IMR-90 (cell line): ENCODE results near the gene ADAMTSL2. TPM values are rescaled to one million over a fixed set of nuclear protein-coding genes. Genes with fewer than 3 reads are reported as not detected.
A peak's percentile ranks its signal among the peaks of the same experiment; 100 is the strongest.

Experiments
- ATAC-seq: fragments of 200-7000 bp; cut with Tn5 transposase; 2 replicates; pipeline ENCODE4 v1.9.1; 2020; ENCODE audit warnings: low read depth, mild to moderate bottlenecking, moderate library complexity
- BruUV-seq: library from RNA; stranded (reverse); fragments of 400-500 nt; replicated peaks from 2 replicates; lab custom pipeline; 2021; lab: Mats Ljungman, UMichigan
- CTCF ChIA-PET: fragments of 300-600 bp; formaldehyde crosslinking; extraction: SDS; loops from one replicate; lab custom pipeline; 2021; ENCODE audit warnings: antibody characterized with exemption; lab: Yijun Ruan, JAX
- POLR2A ChIA-PET: fragments of 300-600 bp; sonication (Branson Sonifier 250); formaldehyde crosslinking; loops from one replicate; lab custom pipeline; 2022; ENCODE audit warnings: antibody characterized with exemption; ENCODE audit not compliant: unreplicated experiment; lab: Charles Lee
- DNase-seq: peaks from one replicate; pipeline ENCODE4 v3.0.0; 2013
- H2AFZ ChIP-seq: replicated peaks from 2 replicates; pipeline ENCODE3; 2013; ENCODE audit warnings: low read length, mild to moderate bottlenecking; ENCODE audit not compliant: poor library complexity
- H2AK5ac ChIP-seq: 2 replicates; pipeline ENCODE4 v1.6.1; 2013; ENCODE audit warnings: low read depth, low read length, inconsistent platforms
- H2AK9ac ChIP-seq: replicated peaks from 2 replicates; pipeline ENCODE3; 2013; ENCODE audit warnings: mild to moderate bottlenecking, low read depth, low read length, moderate library complexity; ENCODE audit not compliant: poor library complexity
- H2BK120ac ChIP-seq: 2 replicates; pipeline ENCODE4 v1.6.1; 2013; ENCODE audit warnings: low read depth, low read length, inconsistent platforms
- H2BK15ac ChIP-seq: 3 replicates; pipeline ENCODE4 v1.6.1; 2013; ENCODE audit warnings: low read depth, low read length, inconsistent platforms
- H2BK20ac ChIP-seq: 2 replicates; pipeline ENCODE4 v1.6.1; 2013; ENCODE audit warnings: low read depth, mild to moderate bottlenecking, inconsistent platforms, low read length, moderate library complexity
- H2BK5ac ChIP-seq: 2 replicates; pipeline ENCODE4 v1.6.1; 2013; ENCODE audit warnings: mild to moderate bottlenecking, low read depth, low read length, inconsistent platforms; ENCODE audit not compliant: poor library complexity, severe bottlenecking
- H3K14ac ChIP-seq: replicated peaks from 2 replicates; pipeline ENCODE4 v1.6.1; 2013; ENCODE audit warnings: low read depth, low read length, inconsistent platforms
- H3K18ac ChIP-seq: 2 replicates; pipeline ENCODE4 v1.6.1; 2013; ENCODE audit warnings: low read depth, low read length, control low read depth
- H3K23ac ChIP-seq: 2 replicates; pipeline ENCODE4 v1.6.1; 2013; ENCODE audit warnings: low read depth, low read length, inconsistent platforms
- H3K27ac ChIP-seq: 2 replicates; pipeline ENCODE4 v1.5.1; 2013; ENCODE audit warnings: mild to moderate bottlenecking, control low read depth, low read length; ENCODE audit not compliant: insufficient read depth
- H3K27me3 ChIP-seq: 2 replicates; pipeline ENCODE4 v1.6.1; 2013; ENCODE audit warnings: low read length; ENCODE audit not compliant: control insufficient read depth, insufficient read depth
- H3K36me3 ChIP-seq: 2 replicates; pipeline ENCODE4 v1.6.1; 2013; ENCODE audit warnings: low read length, mixed read lengths; ENCODE audit not compliant: control insufficient read depth, insufficient read depth
- H3K4ac ChIP-seq: 2 replicates; pipeline ENCODE4 v1.6.1; 2013; ENCODE audit warnings: low read depth, low read length, inconsistent platforms
- H3K4me1 ChIP-seq: 2 replicates; pipeline ENCODE4 v1.6.1; 2013; ENCODE audit warnings: low read length, mixed read lengths; ENCODE audit not compliant: control insufficient read depth, insufficient read depth
- H3K4me2 ChIP-seq: 2 replicates; pipeline ENCODE4 v1.6.1; 2013; ENCODE audit warnings: low read depth, mild to moderate bottlenecking, control low read depth, low read length, moderate library complexity
- H3K4me3 ChIP-seq: 2 replicates; pipeline ENCODE4 v1.5.1; 2013; ENCODE audit warnings: low read depth, mild to moderate bottlenecking, control low read depth, low read length, moderate library complexity; ENCODE audit not compliant: insufficient read depth
- H3K56ac ChIP-seq: 2 replicates; pipeline ENCODE4 v1.6.1; 2013; ENCODE audit warnings: low read length, inconsistent platforms; ENCODE audit not compliant: insufficient read depth; ENCODE audit errors: extremely low read depth
- H3K79me1 ChIP-seq, 2 experiments: 2 replicates each; pipeline ENCODE4 v1.6.1; 2013; ENCODE audit warnings: low read length in 2 of 2, inconsistent platforms in 1 of 2, low read depth in 1 of 2
- H3K9ac ChIP-seq: 2 replicates; pipeline ENCODE4 v1.6.1; 2013; ENCODE audit warnings: low read depth, low read length, control low read depth
- H3K9me1 ChIP-seq: 2 replicates; pipeline ENCODE4 v1.6.1; 2013; ENCODE audit warnings: low read length, inconsistent platforms; ENCODE audit not compliant: insufficient read depth
- H3K9me3 ChIP-seq: 2 replicates; pipeline ENCODE4 v1.6.1; 2013; ENCODE audit warnings: low read length; ENCODE audit not compliant: control insufficient read depth, insufficient read depth
- H4K20me1 ChIP-seq: 2 replicates; pipeline ENCODE4 v1.6.1; 2013; ENCODE audit warnings: low read length, inconsistent platforms; ENCODE audit not compliant: insufficient read depth
- H4K5ac ChIP-seq: 2 replicates; pipeline ENCODE4 v1.6.1; 2013; ENCODE audit warnings: mild to moderate bottlenecking, low read depth, low read length, control low read depth
- H4K8ac ChIP-seq, 2 experiments: 2 replicates each; pipeline ENCODE4 v1.6.1; 2013; ENCODE audit warnings: low read depth in 2 of 2, low read length in 2 of 2, control low read depth in 1 of 2, inconsistent platforms in 1 of 2
- H4K91ac ChIP-seq: 2 replicates; pipeline ENCODE4 v1.6.1; 2013; ENCODE audit warnings: low read depth, low read length, inconsistent platforms; ENCODE audit not compliant: insufficient read depth
- BHLHE40 ChIP-seq: fragments of 150-350 bp; IDR thresholded peaks from 2 replicates; pipeline ENCODE4 v1.6.1; 2016; ENCODE audit warnings: mild to moderate bottlenecking, low read depth, low read length
- CEBPB ChIP-seq: IDR thresholded peaks from 2 replicates; pipeline ENCODE4 v1.6.1; 2012; ENCODE audit warnings: low read depth, low read length, improper control_type of control experiment
- CHD1 ChIP-seq: IDR thresholded peaks from 2 replicates; pipeline ENCODE4 v1.6.1; 2012; ENCODE audit warnings: low read depth, low read length, improper control_type of control experiment
- FOS ChIP-seq: fragments of 150-350 bp; IDR thresholded peaks from 2 replicates; pipeline ENCODE4 v1.6.1; 2016; ENCODE audit warnings: low read depth, low read length
- MAZ ChIP-seq: IDR thresholded peaks from 2 replicates; pipeline ENCODE4 v1.6.1; 2012; ENCODE audit warnings: low read depth, mild to moderate bottlenecking, low read length, improper control_type of control experiment, moderate library complexity, borderline replicate concordance
- MXI1 ChIP-seq: IDR thresholded peaks from 2 replicates; pipeline ENCODE4 v1.6.1; 2012; ENCODE audit warnings: low read depth, mild to moderate bottlenecking, low read length, moderate library complexity, borderline replicate concordance
- NFE2L2 ChIP-seq: fragments of 150-350 bp; IDR thresholded peaks from 2 replicates; pipeline ENCODE4 v1.6.1; 2016; ENCODE audit warnings: low read depth, mild to moderate bottlenecking, low read length
- RAD21 ChIP-seq: IDR thresholded peaks from 2 replicates; pipeline ENCODE4 v1.6.1; 2012; ENCODE audit warnings: low read length, improper control_type of control experiment
- RCOR1 ChIP-seq: IDR thresholded peaks from 2 replicates; pipeline ENCODE4 v1.6.1; 2012; ENCODE audit warnings: mild to moderate bottlenecking, low read length, improper control_type of control experiment; ENCODE audit not compliant: insufficient replicate concordance
- RFX5 ChIP-seq: IDR thresholded peaks from 2 replicates; pipeline ENCODE4 v1.8.0; 2012; ENCODE audit warnings: low read depth, mild to moderate bottlenecking, low read length, moderate library complexity
- WGBS, 2 experiments: methylation state at CpG; one replicate each; pipeline versions ENCODE4 v1.1.5 to v1.1.7; 2013; ENCODE audit warnings: missing lambda C conversion rate in 2 of 2; ENCODE audit not compliant: insufficient read length in 1 of 2; ENCODE audit errors: extremely low coverage in 2 of 2; 5-methylcytosine and 5-hydroxymethylcytosine counted together
- dilution Hi-C: fragments of 300-500 bp; cut with HindIII; formaldehyde crosslinking; loops from one replicate; pipeline ENCODE4 v1.14.3; 2018; ENCODE audit warnings: low sequenced_read_pairs; ENCODE audit not compliant: unreplicated experiment
- in situ Hi-C: fragments of 300-500 bp; cut with MboI; formaldehyde crosslinking; loops from 3 replicates; pipeline ENCODE4 v1.14.3; 2019; ENCODE audit warnings: low sequenced_read_pairs, inconsistent platforms, mixed read lengths
- intact Hi-C: fragments of 100-400 bp; cut with micrococcal nuclease; formaldehyde crosslinking; loops from 2 replicates; pipeline ENCODE4 v1.10.0; 2022
- polyA plus RNA-seq, 3 experiments: library from polyadenylated mRNA; depleted of rRNA; stranded (reverse); fragments of >200 nt; gene quantifications; 2 replicates each; pipeline ENCODE4 v1.2.3, GENCODE V29; 2012; ENCODE audit warnings: low replicate concordance in 1 of 3
- total RNA-seq: library from RNA; depleted of rRNA; stranded (reverse); fragments of >200 nt; gene quantifications from 2 replicates; pipeline ENCODE4 v1.2.3, GENCODE V29; 2012
- TF ChIP-seq, protein P1 (sequence below): conservative IDR thresholded peaks from 2 replicates; pipeline ENCODE4 v1.5.1; 2012; ENCODE audit warnings: mild to moderate bottlenecking, low read depth, low read length, improper control_type of control experiment
- TF ChIP-seq, protein P2 (sequence below): fragments of 150-350 bp; IDR thresholded peaks from 2 replicates; pipeline ENCODE4 v1.6.1; 2016; ENCODE audit warnings: low read depth, mild to moderate bottlenecking, low read length, moderate library complexity, borderline replicate concordance
- TF ChIP-seq, protein P3 (sequence below): fragments of 150-350 bp; IDR thresholded peaks from 2 replicates; pipeline ENCODE4 v1.6.1; 2017; ENCODE audit warnings: mild to moderate bottlenecking, antibody characterized with exemption, low read length, low read depth

The ADAMTSL2 gene
- total and polyA plus RNA-seq, 2 of the 4 experiments (the other 2 are of a cell fraction): not detected

DNA sequence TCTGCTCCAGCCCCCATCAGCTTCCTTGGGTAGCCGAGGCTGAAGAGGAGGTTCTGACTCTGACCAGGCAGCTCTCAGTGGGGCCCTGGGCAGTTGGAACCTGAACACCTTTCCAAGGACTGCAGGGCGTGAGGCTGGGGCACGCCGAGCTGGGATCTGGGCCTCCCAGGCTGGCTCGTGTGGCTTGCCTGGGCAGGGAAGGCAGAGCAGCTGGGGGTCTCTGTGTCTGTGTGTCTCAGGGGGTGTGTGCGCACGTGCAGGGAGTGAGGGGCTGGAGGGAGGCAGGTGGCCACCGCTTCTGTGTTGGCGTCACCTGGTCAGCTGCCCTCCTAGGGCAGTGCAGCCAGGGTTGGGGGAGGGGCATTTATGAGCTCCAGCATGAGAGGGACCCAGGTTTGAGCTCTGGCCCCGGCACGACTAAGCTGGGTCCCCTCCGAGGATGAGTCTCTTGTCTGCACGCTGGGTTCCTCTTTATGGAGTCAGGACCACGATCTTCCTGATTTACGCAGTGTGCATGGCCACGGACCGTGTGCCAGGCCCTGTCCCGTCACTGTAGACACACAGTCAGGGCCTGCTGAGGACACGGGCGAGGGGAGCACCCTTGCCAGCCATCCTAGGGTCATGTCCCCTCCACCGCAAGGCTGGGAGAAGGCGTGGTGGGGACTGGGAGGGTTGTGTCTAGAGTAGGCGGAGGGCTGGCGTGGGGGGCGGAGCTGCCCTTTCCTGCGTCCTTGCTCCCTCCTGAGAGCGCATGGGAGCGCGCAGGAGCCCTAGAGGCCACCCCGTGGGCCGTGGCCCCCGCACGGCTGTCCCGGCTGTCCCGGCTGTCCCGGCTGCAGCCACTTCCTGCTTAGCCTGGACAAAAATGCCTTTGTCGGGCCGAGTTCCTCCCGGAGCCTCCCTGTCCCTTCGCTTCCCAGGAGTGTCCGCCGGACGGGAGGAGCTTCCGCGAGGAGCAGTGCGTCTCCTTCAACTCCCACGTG, 4.6 kb downstream of the ADAMTSL2 start:
- Histone ChIP-seq H2AK5ac (no peak overlapping the region), H3K4ac (no peak overlapping the region), H3K4me1 (peaks cover 1% of the 10 kb centered on the region; the same call in 1 of the 2 replicates), H2BK5ac (no peak overlapping the region), H2AK9ac (peak overlapping the region; percentile 5), H2AFZ (peak overlapping the region; percentile 72), H2BK120ac (no peak overlapping the region), H3K9me3 (no peaks in the 10 kb centered on the region), H3K4me2 (no peak overlapping the region), H3K79me1 (no peaks in the 10 kb centered on the region), H3K27me3 (peaks cover 46% of the 10 kb centered on the region), H3K27ac (no peak overlapping the region), H2BK15ac (no peak overlapping the region), H4K8ac (no peak overlapping the region), H4K20me1 (0 out of 2 replicates have a peak, but pooled peaks cover under 1% of the 10 kb centered on the region), H3K23ac (no peak overlapping the region), H4K91ac (no peak overlapping the region), H2BK20ac (no peak overlapping the region), H3K9me1 (no peaks in the 10 kb centered on the region), H3K9ac (no peak overlapping the region), H4K5ac (no peak overlapping the region), H3K36me3 (no peaks in the 10 kb centered on the region), H3K56ac (no peak overlapping the region), H3K4me3 (no peak overlapping the region), H3K18ac (no peak overlapping the region), H3K14ac (no peak overlapping the region)
- in situ Hi-C loops (loop anchor here (10.0 kb wide), 2 partner anchors 196 to 456 kb away; partner anchors contain the start of genes SARDH and VAV2), dilution Hi-C loops (no loop called here), intact Hi-C loops (no loop called here)
- ATAC-seq (no peak), DNase-seq (no peak)
- ChIA-PET CTCF (no interaction called here), POLR2A (no interaction called here)
- WGBS, 2 experiments: 67% methylated on average over 21 of the region's 47 CpGs; no CpG with 5 or more reads in 1 of the 2 experiments
- BruUV-seq: no TSS peak
- TF ChIP-seq RFX5: no peak
- TF ChIP-seq CEBPB: no peak
- no peak for TF ChIP-seq MAZ
- TF ChIP-seq BHLHE40: no peak
- TF ChIP-seq RCOR1: no peak
- TF ChIP-seq CHD1: no peak
- no peak for TF ChIP-seq RAD21
- TF ChIP-seq MXI1: no peak
- TF ChIP-seq FOS: no peak
- TF ChIP-seq, protein P1, sequence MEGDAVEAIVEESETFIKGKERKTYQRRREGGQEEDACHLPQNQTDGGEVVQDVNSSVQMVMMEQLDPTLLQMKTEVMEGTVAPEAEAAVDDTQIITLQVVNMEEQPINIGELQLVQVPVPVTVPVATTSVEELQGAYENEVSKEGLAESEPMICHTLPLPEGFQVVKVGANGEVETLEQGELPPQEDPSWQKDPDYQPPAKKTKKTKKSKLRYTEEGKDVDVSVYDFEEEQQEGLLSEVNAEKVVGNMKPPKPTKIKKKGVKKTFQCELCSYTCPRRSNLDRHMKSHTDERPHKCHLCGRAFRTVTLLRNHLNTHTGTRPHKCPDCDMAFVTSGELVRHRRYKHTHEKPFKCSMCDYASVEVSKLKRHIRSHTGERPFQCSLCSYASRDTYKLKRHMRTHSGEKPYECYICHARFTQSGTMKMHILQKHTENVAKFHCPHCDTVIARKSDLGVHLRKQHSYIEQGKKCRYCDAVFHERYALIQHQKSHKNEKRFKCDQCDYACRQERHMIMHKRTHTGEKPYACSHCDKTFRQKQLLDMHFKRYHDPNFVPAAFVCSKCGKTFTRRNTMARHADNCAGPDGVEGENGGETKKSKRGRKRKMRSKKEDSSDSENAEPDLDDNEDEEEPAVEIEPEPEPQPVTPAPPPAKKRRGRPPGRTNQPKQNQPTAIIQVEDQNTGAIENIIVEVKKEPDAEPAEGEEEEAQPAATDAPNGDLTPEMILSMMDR: no peak
- TF ChIP-seq, protein P2, sequence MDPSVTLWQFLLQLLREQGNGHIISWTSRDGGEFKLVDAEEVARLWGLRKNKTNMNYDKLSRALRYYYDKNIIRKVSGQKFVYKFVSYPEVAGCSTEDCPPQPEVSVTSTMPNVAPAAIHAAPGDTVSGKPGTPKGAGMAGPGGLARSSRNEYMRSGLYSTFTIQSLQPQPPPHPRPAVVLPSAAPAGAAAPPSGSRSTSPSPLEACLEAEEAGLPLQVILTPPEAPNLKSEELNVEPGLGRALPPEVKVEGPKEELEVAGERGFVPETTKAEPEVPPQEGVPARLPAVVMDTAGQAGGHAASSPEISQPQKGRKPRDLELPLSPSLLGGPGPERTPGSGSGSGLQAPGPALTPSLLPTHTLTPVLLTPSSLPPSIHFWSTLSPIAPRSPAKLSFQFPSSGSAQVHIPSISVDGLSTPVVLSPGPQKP: no peak
- TF ChIP-seq, protein P3, sequence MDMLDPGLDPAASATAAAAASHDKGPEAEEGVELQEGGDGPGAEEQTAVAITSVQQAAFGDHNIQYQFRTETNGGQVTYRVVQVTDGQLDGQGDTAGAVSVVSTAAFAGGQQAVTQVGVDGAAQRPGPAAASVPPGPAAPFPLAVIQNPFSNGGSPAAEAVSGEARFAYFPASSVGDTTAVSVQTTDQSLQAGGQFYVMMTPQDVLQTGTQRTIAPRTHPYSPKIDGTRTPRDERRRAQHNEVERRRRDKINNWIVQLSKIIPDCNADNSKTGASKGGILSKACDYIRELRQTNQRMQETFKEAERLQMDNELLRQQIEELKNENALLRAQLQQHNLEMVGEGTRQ: no peak
- no peak for TF ChIP-seq NFE2L2
